ENCODE data around the gene ZBTB16.

- no peak for TF ChIP-seq CTCF (IDR thresholded peaks at IDR 0.05; ENCODE audit: low read length)
- TF ChIP-seq EZH2 (optimal IDR thresholded peaks at IDR 0.05; ENCODE audit: low read depth, low read length): no peak
Observed at GRCh38 chr11:114273071-114273470, 213.6 kb downstream of the ZBTB16 start.

All from MM.1S (cell line).